Measurements from ENCODE around the gene ZNF653.
"Not testable (repeated sequence)": the region's sequence is repeated elsewhere in the genome, so short reads cannot be mapped to it uniquely, and the experiment has no call there.

Gene ZNF653

GRCh38 chr19:11453468-11454341, 51.9 kb downstream of the ZNF653 start:
- DNase-seq = peak; percentile 40

- DNase-seq = no peak
Measured at GRCh38 chr19:11452620-11453310, 52.9 kb downstream of the ZNF653 start.

- no peak for DNase-seq
Measured at GRCh38 chr19:11451871-11452619, 53.6 kb downstream of the ZNF653 start.

GRCh38 chr19:11451327-11451870, 54.2 kb downstream of the ZNF653 start:
- no peak for DNase-seq

- no peak for DNase-seq
Measured at GRCh38 chr19:11450570-11451326, 54.9 kb downstream of the ZNF653 start.

- no peak for DNase-seq
Measured at GRCh38 chr19:11448923-11449554, 56.6 kb downstream of the ZNF653 start.

- no peak for DNase-seq
Measured at GRCh38 chr19:11448410-11448809, 57.2 kb downstream of the ZNF653 start.

GRCh38 chr19:11447347-11448262, 58.0 kb downstream of the ZNF653 start:
- no peak for DNase-seq

- peak; percentile 75 for DNase-seq
Measured at GRCh38 chr19:11446652-11447301, 58.9 kb downstream of the ZNF653 start.

- no peak for DNase-seq
Measured at GRCh38 chr19:11446271-11446651, 59.4 kb downstream of the ZNF653 start.

- no peak for DNase-seq
Measured at GRCh38 chr19:11445141-11445540, 60.5 kb downstream of the ZNF653 start.

GRCh38 chr19:11444059-11444458, 61.6 kb downstream of the ZNF653 start:
- no peak for DNase-seq

- no peak for DNase-seq
Measured at GRCh38 chr19:11437955-11438354, 67.7 kb downstream of the ZNF653 start.

- peak; percentile 50 for DNase-seq
Measured at GRCh38 chr19:11435833-11436313, 69.8 kb downstream of the ZNF653 start.

GRCh38 chr19:11435057-11435832, 70.4 kb downstream of the ZNF653 start, which contains the start of the genes ODAD3 and PRKCSH:
TSS of gene ODAD3 (minus strand) at chr19:11435121. CDS start at chr19:11435016, 105 bp downstream.
TSS of gene PRKCSH (plus strand) at chr19:11435635. CDS start at chr19:11436118, 483 bp downstream.
- peak; percentile 99 for DNase-seq

GRCh38 chr19:11434703-11435056, 71.0 kb downstream of the ZNF653 start:
- no peak for DNase-seq

- DNase-seq = not testable (repeated sequence)
Measured at GRCh38 chr19:11433526-11433925, 72.1 kb downstream of the ZNF653 start.

Data from stimulated activated CD8-positive, alpha-beta memory T cell treated with anti-CD3 and anti-CD28 coated beads, Interleukin-4, amount 100 ng/mL, for 48 hours (primary cell).